ENCODE results near the gene CAPNS1.
A peak's percentile ranks its signal among the peaks of the same experiment; 100 is the strongest.

Gene CAPNS1

GRCh38 chr19:36106991-36107390, 32.9 kb upstream of the CAPNS1 start:
- H3K27me3 ChIP-seq (ENCODE audit: insufficient read depth, low read length) = no peaks in the 10 kb centered on the region
- H3K4me1 ChIP-seq (ENCODE audit: insufficient read depth, low read length) = no peaks in the 10 kb centered on the region
- H3K36me3 ChIP-seq (ENCODE audit: insufficient read depth, low read length) = peaks cover 40% of the 10 kb centered on the region
- no peaks in the 10 kb centered on the region for H3K9me3 ChIP-seq (ENCODE audit: low read length)
- H2AFZ ChIP-seq (ENCODE audit: low read depth, low read length) = no peak overlapping the region
- no peak overlapping the region for H3K4me3 ChIP-seq (ENCODE audit: low read length)

GRCh38 chr19:36108684-36109083, 31.2 kb upstream of the CAPNS1 start:
- peaks cover 6% of the 10 kb centered on the region for H3K4me1 ChIP-seq (ENCODE audit: insufficient read depth, low read length)
- H2AFZ ChIP-seq (ENCODE audit: low read depth, low read length) = no peak overlapping the region
- peaks cover 38% of the 10 kb centered on the region for H3K36me3 ChIP-seq (ENCODE audit: insufficient read depth, low read length)
- H3K27me3 ChIP-seq (ENCODE audit: insufficient read depth, low read length) = no peaks in the 10 kb centered on the region
- no peak overlapping the region for H3K4me3 ChIP-seq (ENCODE audit: low read length)
- H3K9me3 ChIP-seq (ENCODE audit: low read length) = no peaks in the 10 kb centered on the region

- H2AFZ ChIP-seq (ENCODE audit: low read depth, low read length) = no peak within 1 kb of the TSS
- H3K4me3 ChIP-seq (ENCODE audit: low read length) = no peak within 1 kb of the TSS
- no peaks in the 10 kb centered on the region for H3K27me3 ChIP-seq (ENCODE audit: insufficient read depth, low read length)
- peaks cover 21% of the 10 kb centered on the region for H3K36me3 ChIP-seq (ENCODE audit: insufficient read depth, low read length)
- H3K9me3 ChIP-seq (ENCODE audit: low read length) = no peaks in the 10 kb centered on the region
- peaks cover 15% of the 10 kb centered on the region for H3K4me1 ChIP-seq (ENCODE audit: insufficient read depth, low read length)
Observed at GRCh38 chr19:36110487-36111199, 29.2 kb upstream of the CAPNS1 start, which contains the start of gene OVOL3. Gene OVOL3, plus strand, starts transcription at chr19:36111143. Its CDS starts 60 bp downstream, at chr19:36111203.

- H3K4me3 ChIP-seq (ENCODE audit: low read length) = no peak overlapping the region
Observed at GRCh38 chr19:36111200-36111539, 28.7 kb upstream of the CAPNS1 start.

GRCh38 chr19:36112678-36113077, 27.2 kb upstream of the CAPNS1 start:
- H3K36me3 ChIP-seq (ENCODE audit: insufficient read depth, low read length) = peaks cover 31% of the 10 kb centered on the region
- peaks cover 24% of the 10 kb centered on the region for H3K4me1 ChIP-seq (ENCODE audit: insufficient read depth, low read length)
- H2AFZ ChIP-seq (ENCODE audit: low read depth, low read length) = no peak overlapping the region
- no peak overlapping the region for H3K4me3 ChIP-seq (ENCODE audit: low read length)
- no peaks in the 10 kb centered on the region for H3K9me3 ChIP-seq (ENCODE audit: low read length)
- H3K27me3 ChIP-seq (ENCODE audit: insufficient read depth, low read length) = no peaks in the 10 kb centered on the region

More at GRCh38 chr19:36111200-36111539, 28.7 kb upstream of the CAPNS1 start:
- Histone ChIP-seq H3K36me3 (ENCODE audit: insufficient read depth, low read length) (peaks cover 22% of the 10 kb centered on the region), H3K9me3 (ENCODE audit: low read length) (no peaks in the 10 kb centered on the region), H3K4me1 (ENCODE audit: insufficient read depth, low read length) (peaks cover 19% of the 10 kb centered on the region), H2AFZ (ENCODE audit: low read depth, low read length) (no peak overlapping the region), H3K27me3 (ENCODE audit: insufficient read depth, low read length) (no peaks in the 10 kb centered on the region)

- Histone ChIP-seq H3K4me3 (ENCODE audit: low read length) (peak overlapping the region; percentile 84), H3K9me3 (ENCODE audit: low read length) (no peaks in the 10 kb centered on the region), H3K36me3 (ENCODE audit: insufficient read depth, low read length) (peaks cover 37% of the 10 kb centered on the region), H3K27me3 (ENCODE audit: insufficient read depth, low read length) (no peaks in the 10 kb centered on the region), H3K4me1 (ENCODE audit: insufficient read depth, low read length) (peaks cover 24% of the 10 kb centered on the region), H2AFZ (ENCODE audit: low read depth, low read length) (no peak overlapping the region)
Observed at GRCh38 chr19:36113425-36113824, 26.4 kb upstream of the CAPNS1 start.

- Histone ChIP-seq H2AFZ (ENCODE audit: low read depth, low read length) (peak overlapping the region; percentile 74), H3K36me3 (ENCODE audit: insufficient read depth, low read length) (peaks cover 44% of the 10 kb centered on the region), H3K9me3 (ENCODE audit: low read length) (no peaks in the 10 kb centered on the region), H3K4me3 (ENCODE audit: low read length) (peak overlapping the region; percentile 84), H3K4me1 (ENCODE audit: insufficient read depth, low read length) (peaks cover 24% of the 10 kb centered on the region), H3K27me3 (ENCODE audit: insufficient read depth, low read length) (no peaks in the 10 kb centered on the region)
Observed at GRCh38 chr19:36113894-36114720, 25.8 kb upstream of the CAPNS1 start.

GRCh38 chr19:36114721-36115452, 25.0 kb upstream of the CAPNS1 start, which contains the start of gene POLR2I:
Gene POLR2I, minus strand, starts transcription at chr19:36114875. Its CDS starts 19 bp downstream, at chr19:36114856.
- peaks cover 24% of the 10 kb centered on the region for H3K4me1 ChIP-seq (ENCODE audit: insufficient read depth, low read length)
- H3K9me3 ChIP-seq (ENCODE audit: low read length) = no peaks in the 10 kb centered on the region
- peak within 1 kb of the TSS; percentile 74 for H2AFZ ChIP-seq (ENCODE audit: low read depth, low read length)
- peak within 1 kb of the TSS; percentile 84 for H3K4me3 ChIP-seq (ENCODE audit: low read length)
- H3K36me3 ChIP-seq (ENCODE audit: insufficient read depth, low read length) = peaks cover 50% of the 10 kb centered on the region
- no peaks in the 10 kb centered on the region for H3K27me3 ChIP-seq (ENCODE audit: insufficient read depth, low read length)

GRCh38 chr19:36115453-36116343, 24.2 kb upstream of the CAPNS1 start, which contains the start of gene TBCB:
Gene TBCB, plus strand, starts transcription at chr19:36115468. Its CDS starts 93 bp downstream, at chr19:36115561.
- Histone ChIP-seq H3K27me3 (ENCODE audit: insufficient read depth, low read length) (no peaks in the 10 kb centered on the region), H3K4me1 (ENCODE audit: insufficient read depth, low read length) (peaks cover 24% of the 10 kb centered on the region), H3K9me3 (ENCODE audit: low read length) (no peaks in the 10 kb centered on the region), H3K4me3 (ENCODE audit: low read length) (peak within 1 kb of the TSS; percentile 84), H3K36me3 (ENCODE audit: insufficient read depth, low read length) (peaks cover 58% of the 10 kb centered on the region), H2AFZ (ENCODE audit: low read depth, low read length) (peak within 1 kb of the TSS; percentile 74)

GRCh38 chr19:36116344-36116637, 23.6 kb upstream of the CAPNS1 start:
- H3K36me3 ChIP-seq (ENCODE audit: insufficient read depth, low read length) = peaks cover 59% of the 10 kb centered on the region
- peaks cover 24% of the 10 kb centered on the region for H3K4me1 ChIP-seq (ENCODE audit: insufficient read depth, low read length)
- no peak overlapping the region for H2AFZ ChIP-seq (ENCODE audit: low read depth, low read length)
- H3K27me3 ChIP-seq (ENCODE audit: insufficient read depth, low read length) = no peaks in the 10 kb centered on the region
- H3K9me3 ChIP-seq (ENCODE audit: low read length) = no peaks in the 10 kb centered on the region
- H3K4me3 ChIP-seq (ENCODE audit: low read length) = peak overlapping the region; percentile 84

- Histone ChIP-seq H2AFZ (ENCODE audit: low read depth, low read length) (no peak overlapping the region), H3K36me3 (ENCODE audit: insufficient read depth, low read length) (peaks cover 70% of the 10 kb centered on the region), H3K9me3 (ENCODE audit: low read length) (no peaks in the 10 kb centered on the region), H3K27me3 (ENCODE audit: insufficient read depth, low read length) (no peaks in the 10 kb centered on the region), H3K4me3 (ENCODE audit: low read length) (no peak overlapping the region), H3K4me1 (ENCODE audit: insufficient read depth, low read length) (peaks cover 9% of the 10 kb centered on the region)
Observed at GRCh38 chr19:36120092-36120983, 19.5 kb upstream of the CAPNS1 start.

Data from neuron (in vitro differentiated cells).